ENCODE results near the gene OMP.

DNA sequence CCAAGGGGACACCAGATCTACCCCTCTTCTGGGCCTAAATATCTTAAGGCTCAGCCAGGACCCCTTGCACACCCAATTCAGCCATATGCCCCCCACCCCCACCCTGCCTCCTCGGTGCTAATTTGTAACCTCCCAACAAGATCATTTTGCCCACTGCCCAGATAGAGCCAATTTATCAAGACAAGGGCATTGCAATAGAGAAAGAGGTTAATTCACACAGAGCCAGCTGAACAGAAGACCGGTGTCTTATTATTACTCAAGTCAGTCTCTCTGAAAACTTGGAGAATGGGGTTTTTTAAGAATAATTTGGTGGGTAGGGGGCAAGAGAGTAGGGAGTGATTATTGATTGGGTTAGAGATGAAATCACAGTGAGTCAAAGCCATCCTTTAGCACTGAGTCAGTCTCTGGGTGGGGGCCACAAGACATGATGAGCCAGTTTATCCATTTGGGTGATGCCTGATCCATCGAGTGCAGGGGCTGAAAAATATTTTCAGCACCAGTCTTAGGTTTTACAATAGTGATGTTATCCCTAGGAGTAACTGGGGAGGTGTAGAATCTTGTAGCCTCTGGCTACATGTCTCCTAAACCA is 45.7 kb upstream of the OMP start:
- TF ChIP-seq, protein P1, sequence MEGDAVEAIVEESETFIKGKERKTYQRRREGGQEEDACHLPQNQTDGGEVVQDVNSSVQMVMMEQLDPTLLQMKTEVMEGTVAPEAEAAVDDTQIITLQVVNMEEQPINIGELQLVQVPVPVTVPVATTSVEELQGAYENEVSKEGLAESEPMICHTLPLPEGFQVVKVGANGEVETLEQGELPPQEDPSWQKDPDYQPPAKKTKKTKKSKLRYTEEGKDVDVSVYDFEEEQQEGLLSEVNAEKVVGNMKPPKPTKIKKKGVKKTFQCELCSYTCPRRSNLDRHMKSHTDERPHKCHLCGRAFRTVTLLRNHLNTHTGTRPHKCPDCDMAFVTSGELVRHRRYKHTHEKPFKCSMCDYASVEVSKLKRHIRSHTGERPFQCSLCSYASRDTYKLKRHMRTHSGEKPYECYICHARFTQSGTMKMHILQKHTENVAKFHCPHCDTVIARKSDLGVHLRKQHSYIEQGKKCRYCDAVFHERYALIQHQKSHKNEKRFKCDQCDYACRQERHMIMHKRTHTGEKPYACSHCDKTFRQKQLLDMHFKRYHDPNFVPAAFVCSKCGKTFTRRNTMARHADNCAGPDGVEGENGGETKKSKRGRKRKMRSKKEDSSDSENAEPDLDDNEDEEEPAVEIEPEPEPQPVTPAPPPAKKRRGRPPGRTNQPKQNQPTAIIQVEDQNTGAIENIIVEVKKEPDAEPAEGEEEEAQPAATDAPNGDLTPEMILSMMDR (IDR thresholded peaks at IDR 0.05) = no peak
- no peak for TF ChIP-seq EZH2 (IDR thresholded peaks at IDR 0.05; ENCODE audit: borderline replicate concordance, insufficient read depth, low read depth, low read length, poor library complexity, severe bottlenecking)
